Stimulated activated CD8-positive, alpha-beta memory T cell treated with anti-CD3 and anti-CD28 coated beads, Interleukin-15, amount 100 ng/mL, for 48 hours (primary cell): ENCODE measurements around the gene VKORC1.

Experiments
- DNase-seq, 2 donors: peaks; one replicate each; pipeline ENCODE4 v3.0.0-alpha.2; 2020; ENCODE audit warnings: low read depth in 2 of 2

Gene VKORC1

DNA sequence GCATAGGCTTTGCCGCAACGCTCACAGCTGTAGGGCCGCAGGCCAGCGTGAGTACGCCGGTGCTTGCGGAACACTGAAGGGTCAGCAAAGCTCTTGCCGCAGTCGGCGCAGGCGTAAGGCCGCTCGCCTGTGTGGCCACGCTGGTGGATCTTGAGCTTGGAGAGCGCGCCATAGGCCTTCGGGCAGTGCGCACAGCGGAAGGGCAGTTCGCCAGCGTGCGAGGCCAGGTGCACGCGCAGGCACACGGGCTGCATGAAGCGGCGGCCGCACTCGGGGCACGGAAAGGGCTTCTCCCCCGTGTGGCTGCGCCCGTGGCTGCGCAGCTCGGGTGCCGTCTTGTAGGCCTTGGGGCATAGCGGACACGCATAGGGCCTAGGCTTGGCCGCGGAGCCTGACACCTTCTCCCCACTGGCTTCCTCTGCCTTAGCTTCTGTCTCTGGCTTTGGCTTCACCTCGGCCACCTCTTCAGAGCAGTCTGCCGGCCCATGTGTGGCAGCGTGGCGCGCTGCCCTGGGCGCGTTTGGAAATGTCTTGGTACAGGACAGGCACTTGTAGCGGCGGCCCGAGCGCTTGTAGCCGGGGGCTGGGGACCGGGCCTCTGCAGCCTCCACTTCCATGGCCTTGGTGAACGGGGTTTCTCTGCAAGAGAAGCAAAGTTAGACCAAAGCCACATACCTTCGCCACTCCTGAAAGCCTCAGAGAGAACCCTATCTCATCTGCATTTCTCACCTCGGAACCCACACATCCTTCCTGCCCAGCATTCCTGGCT, 30.6 kb downstream of the VKORC1 start:
- DNase-seq = no peak

DNA sequence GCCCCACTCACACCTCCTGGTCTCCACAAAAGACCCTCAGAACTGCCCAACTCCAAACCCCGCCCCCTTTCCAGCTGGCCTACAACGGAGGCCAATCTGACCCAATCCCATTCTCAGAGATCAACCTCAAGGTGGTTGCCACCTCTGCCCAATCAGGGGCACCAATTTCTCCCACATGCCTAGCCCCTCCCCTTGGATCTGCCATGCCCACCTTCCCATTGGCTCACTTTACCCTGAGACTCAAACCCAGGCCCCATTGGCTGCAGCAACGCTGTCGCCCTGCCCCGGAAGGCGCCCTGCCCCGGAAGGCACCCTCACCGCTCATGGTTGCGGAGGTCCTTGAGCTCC, 31.1 kb downstream of the VKORC1 start:
- no peak for DNase-seq

DNA sequence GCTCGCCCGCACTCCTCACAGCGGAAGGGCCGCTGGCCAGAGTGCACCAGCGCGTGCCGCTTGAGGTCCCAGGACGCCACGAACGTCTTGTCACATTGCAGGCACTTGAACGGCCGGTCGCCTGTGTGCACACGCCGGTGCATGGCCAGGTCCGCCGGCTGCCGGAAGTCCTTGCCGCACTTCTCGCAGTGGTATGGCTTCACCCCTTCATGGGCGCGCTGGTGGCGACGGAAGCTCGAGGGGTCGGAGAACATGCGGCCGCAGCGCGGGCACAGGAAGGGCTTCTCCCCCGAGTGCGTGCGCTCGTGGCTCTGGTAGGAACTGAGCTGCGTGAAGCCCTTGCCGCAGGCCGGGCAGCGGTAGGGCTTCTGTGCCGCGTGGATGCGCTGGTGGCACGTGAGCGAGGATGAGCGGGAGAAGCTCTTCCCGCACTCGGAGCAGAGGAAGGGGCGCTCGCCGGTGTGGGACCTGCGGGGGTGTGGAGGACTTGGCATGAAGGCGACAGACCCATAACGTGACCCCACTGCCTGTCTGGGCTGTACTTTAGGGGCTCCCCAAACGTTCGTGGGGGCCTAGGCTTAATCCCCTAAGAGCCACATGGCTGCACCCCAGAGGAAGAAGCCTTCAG, 32.7 kb downstream of the VKORC1 start:
- no peak for DNase-seq

DNA sequence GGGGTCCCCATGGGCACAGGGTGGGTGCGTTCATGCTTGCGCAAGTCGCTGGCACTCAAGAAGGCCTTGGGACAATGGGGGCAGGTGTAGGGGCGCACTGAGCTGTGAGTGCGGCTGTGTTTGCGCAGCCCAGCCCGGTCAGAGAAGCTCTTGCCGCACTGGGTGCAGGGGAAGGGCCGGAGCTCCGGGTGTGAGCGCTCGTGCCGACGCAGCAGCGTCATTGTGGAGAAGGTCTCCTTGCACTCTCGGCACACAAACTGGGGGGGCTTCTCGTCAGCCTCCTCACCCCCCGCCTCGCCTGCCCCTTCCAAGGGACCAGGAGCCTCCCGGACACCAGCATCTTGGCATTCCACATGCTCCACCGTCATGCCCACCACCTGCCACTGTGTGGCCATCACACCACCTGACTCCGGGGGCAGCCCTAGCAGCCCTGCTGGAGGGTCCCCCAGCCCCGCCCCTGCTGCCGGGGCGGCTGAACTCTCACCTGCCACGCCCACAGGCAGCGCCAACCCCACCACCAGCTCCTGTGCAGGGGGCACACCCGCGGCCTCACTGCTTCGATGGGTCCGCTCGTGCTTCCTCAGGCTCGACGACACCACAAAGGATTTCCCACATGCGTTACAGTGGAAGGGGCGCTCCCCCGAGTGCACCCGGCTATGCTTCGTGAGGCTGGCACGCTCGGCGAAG, 33.3 kb downstream of the VKORC1 start:
- no peak for DNase-seq

DNA sequence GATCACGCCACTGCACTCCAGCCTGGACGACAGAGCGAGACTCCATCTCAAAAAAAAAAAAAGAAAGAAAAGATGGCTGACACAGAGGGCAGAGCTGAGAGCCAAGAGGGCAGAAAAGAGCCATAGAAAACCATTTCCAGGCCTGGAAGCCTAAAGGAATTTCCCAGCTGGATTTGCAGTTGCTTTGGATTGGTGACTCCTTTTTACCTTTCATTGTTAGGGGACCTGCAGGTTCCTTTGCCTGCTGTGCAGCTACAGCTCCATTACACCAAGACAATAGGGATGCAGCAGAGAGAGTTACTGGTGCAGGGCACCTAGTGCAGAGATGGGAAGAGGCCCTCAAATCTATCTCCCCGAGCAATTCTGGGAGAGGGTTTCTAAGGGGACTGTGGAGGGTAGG, 39.0 kb downstream of the VKORC1 start:
- no peak for DNase-seq

DNA sequence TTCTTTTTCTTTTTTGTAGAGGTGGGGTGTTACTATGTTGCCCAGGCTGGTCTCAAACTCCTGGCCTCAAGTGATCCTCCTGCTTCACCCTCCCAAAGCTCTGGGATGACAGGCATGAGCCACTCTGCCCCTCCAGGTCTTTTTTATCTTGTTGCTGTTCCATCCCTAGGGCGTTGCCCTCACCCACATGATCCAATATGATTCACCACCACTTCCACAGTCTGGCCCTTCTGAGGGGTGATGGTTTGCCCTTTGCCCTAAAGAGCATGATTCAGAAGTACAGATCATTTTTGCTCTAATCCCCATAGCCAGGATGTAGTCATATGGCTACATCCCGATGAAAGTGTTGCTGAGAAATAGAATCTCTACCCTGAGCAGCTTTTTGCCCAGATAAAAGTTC, 42.5 kb downstream of the VKORC1 start:
- DNase-seq = no peak

DNA sequence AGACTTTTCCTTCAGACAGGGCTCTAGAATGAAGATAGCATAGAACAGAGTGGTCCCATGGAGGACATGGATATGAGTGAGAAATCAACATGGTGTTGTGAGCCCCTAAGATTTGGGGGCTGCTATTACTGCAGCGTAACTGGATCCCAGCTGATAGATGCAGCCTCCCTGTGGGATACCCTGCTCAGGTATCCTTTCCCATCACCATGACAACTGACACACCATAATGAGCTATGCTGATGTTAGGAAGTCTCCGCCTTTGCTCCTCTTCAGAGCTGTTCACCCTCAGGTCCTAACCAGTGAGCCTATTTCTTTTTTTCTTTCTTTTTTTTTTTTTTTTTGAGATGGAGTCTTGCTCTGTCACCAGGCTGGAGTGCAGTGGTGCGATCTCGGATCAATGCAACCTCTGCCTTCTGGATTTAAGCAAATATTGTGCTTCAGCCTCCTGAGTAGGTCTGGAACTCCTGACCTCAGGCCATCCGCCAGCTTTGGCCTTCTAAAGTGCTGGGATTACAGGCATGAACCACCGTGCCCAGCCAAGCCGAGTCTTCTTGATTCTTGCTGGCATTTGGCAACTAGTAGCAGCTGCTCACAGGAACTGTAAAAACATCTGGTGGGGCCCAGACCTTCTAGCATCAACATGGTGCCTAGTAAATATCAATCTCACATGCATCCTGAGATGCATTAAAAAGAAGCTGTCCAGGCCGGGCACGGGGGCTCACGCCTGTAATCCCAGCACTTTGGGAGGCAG, 44.1 kb downstream of the VKORC1 start:
- no peak for DNase-seq

- DNase-seq = no peak
Observed at GRCh38 chr16:31043898-31044481, 50.6 kb downstream of the VKORC1 start.

DNA sequence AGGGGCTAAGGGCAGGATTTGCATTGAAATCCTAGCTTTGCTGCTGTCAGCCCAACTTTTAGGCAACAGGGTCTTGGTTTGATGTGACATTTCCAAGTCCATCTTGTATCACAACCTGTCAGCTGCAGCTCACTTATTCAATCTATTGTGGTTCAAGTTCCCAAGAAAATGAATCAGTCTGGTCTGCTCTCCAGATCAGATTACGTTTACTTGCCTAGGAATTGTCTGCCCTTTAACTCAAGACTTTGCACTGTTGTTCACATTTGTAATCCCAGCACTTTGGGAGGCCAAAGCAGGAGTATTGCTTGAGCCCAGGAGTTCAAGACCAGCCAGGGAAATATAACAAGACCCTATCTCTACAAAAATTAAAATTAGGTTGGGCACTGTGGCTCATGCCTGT, 51.2 kb downstream of the VKORC1 start:
- DNase-seq = no peak

DNA sequence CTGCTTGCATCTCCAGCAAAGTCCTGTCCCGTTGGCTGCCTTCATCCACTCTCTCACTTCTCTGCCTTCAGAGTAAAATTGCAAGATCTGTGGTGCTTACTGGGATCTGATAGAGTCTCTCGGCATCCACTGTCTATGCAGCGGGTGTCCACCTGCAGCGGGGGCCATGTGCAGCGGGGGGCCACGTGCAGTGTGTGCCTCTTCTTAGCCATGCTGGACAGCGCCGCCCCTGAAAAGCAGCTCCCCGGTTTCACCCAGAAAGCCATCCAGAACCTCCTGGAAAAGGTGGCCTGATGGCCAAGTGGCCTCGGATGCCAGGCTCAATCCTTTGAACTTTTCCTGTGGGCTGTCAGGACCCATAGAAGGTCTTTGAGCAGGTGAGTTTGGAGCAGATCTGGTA, 51.7 kb downstream of the VKORC1 start:
- DNase-seq = no peak
